Neuronal stem cell (in vitro differentiated cells): ENCODE data around the gene DPH2.

Source experiments
- DNase-seq: peaks from one replicate; pipeline ENCODE4 v3.0.0-alpha.2; 2013; ENCODE audit warnings: low spot score
- H2AFZ ChIP-seq: one replicate; pipeline ENCODE4 v1.6.1; 2013; ENCODE audit warnings: mild to moderate bottlenecking, low read length, inconsistent platforms
- H2AK5ac ChIP-seq: 2 replicates; pipeline ENCODE4 v1.6.1; 2013; ENCODE audit warnings: low read depth, mild to moderate bottlenecking, inconsistent platforms, low read length, moderate library complexity, mixed read lengths
- H2BK120ac ChIP-seq: 2 replicates; pipeline ENCODE4 v1.6.1; 2013; ENCODE audit warnings: low read depth, mild to moderate bottlenecking, inconsistent platforms, low read length, moderate library complexity, mixed read lengths
- H2BK12ac ChIP-seq: one replicate; pipeline ENCODE4 v1.6.1; 2013; ENCODE audit warnings: low read length, inconsistent platforms
- H2BK15ac ChIP-seq: 2 replicates; pipeline ENCODE4 v1.6.1; 2013; ENCODE audit warnings: mild to moderate bottlenecking, low read length, inconsistent platforms, mixed read lengths
- H2BK5ac ChIP-seq: one replicate; pipeline ENCODE4 v1.6.1; 2013; ENCODE audit warnings: inconsistent platforms, mild to moderate bottlenecking, low read length, moderate library complexity
- H3K14ac ChIP-seq: one replicate; pipeline ENCODE4 v1.6.1; 2013; ENCODE audit warnings: low read length, inconsistent platforms
- H3K18ac ChIP-seq: 2 replicates; pipeline ENCODE4 v1.6.1; 2013; ENCODE audit warnings: low read length, inconsistent platforms
- H3K23ac ChIP-seq: 2 replicates; pipeline ENCODE4 v1.6.1; 2013; ENCODE audit warnings: low read depth, mild to moderate bottlenecking, mixed read lengths, low read length, inconsistent platforms; ENCODE audit not compliant: poor library complexity
- H3K27ac ChIP-seq: replicated peaks from 3 replicates; pipeline ENCODE4 v1.5.1; 2013; ENCODE audit warnings: low read length, inconsistent platforms
- H3K27me3 ChIP-seq, 3 experiments: 2 replicates each; pipeline ENCODE4 v1.6.1; 2013; ENCODE audit warnings: low read length in 3 of 3, mild to moderate bottlenecking in 2 of 3, inconsistent platforms in 1 of 3, low read depth in 1 of 3, mixed read lengths in 1 of 3, moderate library complexity in 1 of 3; ENCODE audit not compliant: control insufficient read depth in 3 of 3, insufficient read depth in 3 of 3
- H3K36me3 ChIP-seq, 2 donors: replicated peaks in 1 of 2; 2 replicates each; pipeline ENCODE4 v1.6.1; 2013; ENCODE audit warnings: low read length in 2 of 2; ENCODE audit not compliant: control insufficient read depth in 2 of 2, insufficient read depth in 2 of 2
- H3K4ac ChIP-seq: 2 replicates; pipeline ENCODE4 v1.6.1; 2013; ENCODE audit warnings: inconsistent platforms, mild to moderate bottlenecking, low read length, moderate library complexity
- H3K4me1 ChIP-seq, 2 donors: 1 replicate in 1 of 2; 2 replicates in 1 of 2; pipeline ENCODE4 v1.6.1; 2013; ENCODE audit warnings: low read length in 2 of 2, low read depth in 1 of 2; ENCODE audit not compliant: control insufficient read depth in 2 of 2, insufficient read depth in 1 of 2
- H3K4me2 ChIP-seq: one replicate; pipeline ENCODE4 v1.6.1; 2013; ENCODE audit warnings: mild to moderate bottlenecking, low read length, inconsistent platforms; ENCODE audit not compliant: insufficient read depth, poor library complexity, severe bottlenecking
- H3K4me3 ChIP-seq, 2 donors: 2 replicates each; pipeline ENCODE4 v1.5.1; 2013; ENCODE audit warnings: low read length in 2 of 2, mild to moderate bottlenecking in 2 of 2, inconsistent platforms in 1 of 2, moderate library complexity in 1 of 2
- H3K79me1 ChIP-seq: one replicate; pipeline ENCODE4 v1.6.1; 2013; ENCODE audit warnings: low read depth, mild to moderate bottlenecking, inconsistent platforms, low read length, moderate library complexity
- H3K9ac ChIP-seq: one replicate; pipeline ENCODE4 v1.6.1; 2013; ENCODE audit warnings: mild to moderate bottlenecking, low read depth, low read length, inconsistent platforms; ENCODE audit not compliant: poor library complexity
- H3K9me3 ChIP-seq, 2 donors: replicated peaks in 1 of 2; 2 replicates each; pipeline versions ENCODE3 to v1.6.1; 2013; ENCODE audit warnings: low read length in 2 of 2, mild to moderate bottlenecking in 2 of 2, inconsistent platforms in 1 of 2, low read depth in 1 of 2, mixed read lengths in 1 of 2, moderate library complexity in 1 of 2; ENCODE audit not compliant: control insufficient read depth in 2 of 2, insufficient read depth in 1 of 2
- H4K8ac ChIP-seq: one replicate; pipeline ENCODE4 v1.6.1; 2013; ENCODE audit warnings: low read depth, mild to moderate bottlenecking, inconsistent platforms, low read length, moderate library complexity
- H4K91ac ChIP-seq: one replicate; pipeline ENCODE4 v1.6.1; 2013; ENCODE audit warnings: low read length, low read depth, mild to moderate bottlenecking, inconsistent platforms; ENCODE audit not compliant: poor library complexity
- WGBS, 2 donors: extraction: QIAGEN DNeasy Blood & Tissue Kit; methylation state at CpG; one replicate each; pipeline ENCODE4 v1.1.7; 2013; ENCODE audit warnings: missing lambda C conversion rate in 2 of 2, mixed read lengths in 1 of 2; ENCODE audit not compliant: insufficient read length in 2 of 2, insufficient replicate concordance in 1 of 2; ENCODE audit errors: extremely low coverage in 2 of 2; 5-methylcytosine and 5-hydroxymethylcytosine counted together

Gene DPH2

DNA sequence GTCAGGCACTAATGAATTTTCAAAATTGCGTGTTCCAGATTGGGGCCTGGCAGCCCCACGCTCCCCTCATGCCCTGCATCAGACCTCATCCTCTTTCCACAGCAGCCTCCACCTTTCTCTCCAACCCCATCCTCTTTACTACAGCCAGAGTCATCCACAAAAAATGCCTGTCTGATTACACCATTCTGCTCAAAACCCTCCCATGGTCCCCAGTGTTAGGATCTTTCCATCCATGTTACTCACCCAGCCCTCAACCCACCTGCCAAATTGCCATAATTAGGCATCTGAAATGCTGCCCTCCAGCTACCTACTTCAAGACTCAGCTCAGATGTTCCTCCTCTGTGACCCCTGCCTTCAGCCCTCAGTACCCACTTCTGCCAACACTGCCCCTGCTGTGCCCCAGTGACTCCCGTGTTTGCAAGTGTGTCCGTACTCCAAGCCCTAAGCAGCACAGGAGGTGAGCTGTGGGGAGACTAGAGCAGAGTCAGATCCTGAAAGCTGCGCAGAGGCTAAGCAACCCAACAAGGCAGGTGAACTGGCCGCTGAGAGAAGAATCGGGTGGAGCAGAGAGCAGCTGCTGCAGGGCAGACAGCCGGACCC lies 36.9 kb upstream of the DPH2 start:
- DNase-seq, result no peak
- Histone ChIP-seq H4K91ac (no peak overlapping the region), H3K4ac (no peak overlapping the region), H3K18ac (peak overlapping the region; percentile 92), H3K79me1 (peaks cover 1% of the 10 kb centered on the region), H3K27me3 (peaks cover 4 to 22% (median 14%) of the 10 kb centered on the region in 3 experiments), H2AK5ac (peak overlapping the region; percentile 86), H3K23ac (peak overlapping the region; percentile 58), H2BK12ac (peak overlapping the region; percentile 82), H3K4me3 (peak overlapping the region in 1 of 2 donors; percentile 81), H3K36me3 (peaks cover 0 to 8% of the 10 kb centered on the region in 2 donors), H2BK120ac (peak overlapping the region; percentile 56), H2BK15ac (peak overlapping the region; percentile 80), H2BK5ac (peak overlapping the region; percentile 59), H3K9ac (peak overlapping the region; percentile 79), H3K4me2 (peak overlapping the region; percentile 80), H3K4me1 (peaks cover 8 to 23% of the 10 kb centered on the region in 2 donors), H3K27ac (no peak overlapping the region), H4K8ac (peak overlapping the region; percentile 25), H3K14ac (peak overlapping the region; percentile 40), H2AFZ (no peak overlapping the region), H3K9me3 (no peaks in the 10 kb centered on the region)
- no CpG with 5 or more reads among the region's 8 CpGs for WGBS, 2 donors

DNA sequence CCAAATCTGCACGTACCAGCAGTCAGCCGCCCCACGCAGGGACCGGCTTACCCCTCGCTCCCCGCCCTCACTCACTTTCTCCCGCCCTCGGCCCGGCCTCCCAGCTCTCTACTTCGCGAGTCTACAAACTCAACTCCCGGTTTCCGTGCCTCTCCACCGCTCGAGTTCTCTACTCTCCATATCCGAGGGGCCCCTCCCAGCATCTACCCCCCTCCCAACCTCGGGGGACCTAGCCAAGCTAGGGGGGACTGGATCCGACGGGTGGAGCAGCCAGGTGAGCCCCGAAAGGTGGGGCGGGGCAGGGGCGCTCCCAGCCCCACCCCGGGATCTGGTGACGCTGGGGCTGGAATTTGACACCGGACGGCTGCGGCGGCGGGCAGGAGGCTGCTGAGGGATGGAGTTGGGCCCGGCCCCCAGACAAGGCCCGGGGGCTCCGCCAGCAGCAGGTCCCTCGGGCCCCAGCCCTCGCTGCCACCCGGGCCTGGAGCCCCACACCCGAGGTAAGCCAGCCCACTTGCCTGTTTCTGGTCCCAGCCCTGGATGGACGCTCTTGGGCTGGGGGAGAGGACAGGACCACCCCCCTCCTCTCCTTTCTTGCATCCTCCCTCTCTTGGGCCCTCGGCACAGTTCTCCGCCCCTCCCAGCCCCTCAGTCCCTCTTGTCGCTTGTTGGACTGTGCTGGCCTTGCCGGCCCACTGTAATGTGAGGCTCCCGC lies 36.3 kb upstream of the DPH2 start, which contains the start of gene ARTN:
ARTN (plus strand) TSS at position 416 of the 715 bp plus-strand sequence. CDS start 1,856 bp downstream, outside the sequence.
- H3K9me3 ChIP-seq, result no peaks in the 10 kb centered on the region
- no peak within 1 kb of the TSS for H4K91ac ChIP-seq
- WGBS, 2 donors, result no CpG with 5 or more reads among the region's 42 CpGs
- H3K27me3 ChIP-seq, result peaks cover 4 to 22% (median 14%) of the 10 kb centered on the region in 3 experiments
- H2BK15ac ChIP-seq, result peak within 1 kb of the TSS; percentile 80
- peak within 1 kb of the TSS; percentile 92 for H3K23ac ChIP-seq
- no peak within 1 kb of the TSS for H3K27ac ChIP-seq
- H3K9ac ChIP-seq, result peak within 1 kb of the TSS; percentile 79
- H3K4me3 ChIP-seq, result peak within 1 kb of the TSS in 1 of 2 donors; percentile 81
- peak within 1 kb of the TSS; percentile 40 for H3K14ac ChIP-seq
- peak within 1 kb of the TSS; percentile 90 for H2AK5ac ChIP-seq
- peaks cover 1% of the 10 kb centered on the region for H3K79me1 ChIP-seq
- peaks cover 8 to 23% of the 10 kb centered on the region in 2 donors for H3K4me1 ChIP-seq
- H3K4me2 ChIP-seq, result peak within 1 kb of the TSS; percentile 80
- H4K8ac ChIP-seq, result peak within 1 kb of the TSS; percentile 75
- H2BK12ac ChIP-seq, result peak within 1 kb of the TSS; percentile 82
- peak within 1 kb of the TSS; percentile 48 for H2AFZ ChIP-seq
- H3K4ac ChIP-seq, result peak within 1 kb of the TSS; percentile 78
- DNase-seq, result peak; percentile 53
- peak within 1 kb of the TSS; percentile 93 for H3K18ac ChIP-seq
- H3K36me3 ChIP-seq, result peaks cover 0 to 8% of the 10 kb centered on the region in 2 donors
- H2BK120ac ChIP-seq, result peak within 1 kb of the TSS; percentile 56
- peak within 1 kb of the TSS; percentile 59 for H2BK5ac ChIP-seq

DNA sequence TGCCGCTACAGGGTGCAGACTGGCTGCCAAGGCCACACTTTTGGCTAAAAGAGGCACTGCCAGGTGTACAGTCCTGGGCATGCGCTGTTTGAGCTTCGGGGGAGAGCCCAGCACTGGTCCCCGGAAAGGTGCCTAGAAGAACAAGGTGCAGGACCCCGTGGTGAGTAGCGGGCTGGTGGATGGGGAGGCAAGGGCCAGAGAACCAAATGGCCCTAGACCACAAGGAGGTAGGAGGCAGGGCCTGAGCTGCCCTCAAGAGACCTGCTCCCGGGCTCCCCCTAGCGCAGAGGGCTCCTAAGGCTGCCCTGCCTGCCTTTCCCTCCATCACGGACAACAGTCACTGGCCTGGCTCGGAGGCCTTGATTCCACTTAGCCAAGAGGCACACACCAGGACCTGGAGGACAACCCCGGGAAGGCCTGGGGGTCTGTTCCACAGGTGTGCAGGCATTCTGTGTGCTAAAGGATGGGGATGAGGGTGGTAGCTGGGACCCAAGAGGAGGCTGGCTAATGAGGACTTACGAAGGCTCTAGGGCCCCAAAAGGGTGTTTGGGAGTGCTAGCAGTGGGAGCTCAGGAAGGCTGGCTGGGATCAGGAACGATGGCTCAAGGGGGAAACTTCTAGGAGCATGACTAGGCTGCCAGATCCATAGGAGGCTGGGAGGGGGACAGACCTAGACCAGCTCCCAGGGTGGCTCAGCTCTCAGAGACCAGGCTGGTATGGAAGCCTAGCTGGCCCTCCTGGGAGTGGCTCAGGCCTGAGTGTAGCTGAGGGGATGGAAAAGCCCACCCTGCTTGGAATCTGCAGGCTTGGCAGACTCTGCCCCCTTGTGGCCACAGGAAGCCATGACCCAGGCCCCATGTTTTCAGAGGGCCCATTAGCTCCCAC lies 35.5 kb upstream of the DPH2 start:
- H2AK5ac ChIP-seq, result peak overlapping the region; percentile 90
- H3K9ac ChIP-seq, result peak overlapping the region; percentile 79
- no peak overlapping the region for H3K14ac ChIP-seq
- peak; percentile 81 for DNase-seq
- no peak overlapping the region for H2BK120ac ChIP-seq
- H3K4me3 ChIP-seq, result peak overlapping the region in 1 of 2 donors; percentile 81
- H4K91ac ChIP-seq, result no peak overlapping the region
- no CpG with 5 or more reads among the region's 13 CpGs for WGBS, 2 donors
- peaks cover 1% of the 10 kb centered on the region for H3K79me1 ChIP-seq
- peaks cover 8 to 23% of the 10 kb centered on the region in 2 donors for H3K4me1 ChIP-seq
- no peak overlapping the region for H2BK12ac ChIP-seq
- H2BK15ac ChIP-seq, result peak overlapping the region; percentile 80
- H3K27ac ChIP-seq, result no peak overlapping the region
- H3K4me2 ChIP-seq, result peak overlapping the region; percentile 80
- peak overlapping the region; percentile 7 for H2BK5ac ChIP-seq
- peaks cover 0 to 8% of the 10 kb centered on the region in 2 donors for H3K36me3 ChIP-seq
- peak overlapping the region; percentile 48 for H2AFZ ChIP-seq
- H3K23ac ChIP-seq, result peak overlapping the region; percentile 92
- peak overlapping the region; percentile 78 for H3K4ac ChIP-seq
- peak overlapping the region; percentile 93 for H3K18ac ChIP-seq
- H4K8ac ChIP-seq, result peak overlapping the region; percentile 75
- H3K27me3 ChIP-seq, result peaks cover 4 to 23% (median 14%) of the 10 kb centered on the region in 3 experiments
- no peaks in the 10 kb centered on the region for H3K9me3 ChIP-seq
